GM23338 (cell line): Measurements from ENCODE around the gene SPANXN2. TPM values are rescaled to one million over a fixed set of nuclear protein-coding genes. Genes with fewer than 3 reads are reported as not detected.

ENCODE experiments used
- polyA plus RNA-seq: library from polyadenylated mRNA; unstranded; fragments of >200 nt; fragmentation: Nextera tagmentation; extraction: Ambion mirVana; gene quantifications from 2 replicates; pipeline ENCODE4 v1.2.1, GENCODE V29; 2016
- total RNA-seq: library from RNA; depleted of rRNA; stranded (reverse); fragments of >200 nt; shearing (Covaris generic); gene quantifications from 2 replicates; pipeline ENCODE4 v1.2.3, GENCODE V29; 2014; rRNA removed

The SPANXN2 gene
- total and polyA plus RNA-seq, 2 experiments from 2014 or later, result not detected

Other genes starting within 250 kb of the SPANXN2 start
- gene SPANXN3, start 203.3 kb downstream of the SPANXN2 start, total RNA-seq, result not detected in 2 replicates
- gene SPANXN3, start 203.3 kb downstream of the SPANXN2 start, polyA plus RNA-seq, result not detected in 2 replicates
- gene SLITRK4, start 84.7 kb downstream of the SPANXN2 start, total RNA-seq, result 4.0 and 6.0 TPM in 2 replicates
- gene SLITRK4, start 84.7 kb downstream of the SPANXN2 start, polyA plus RNA-seq, result 1.5 and 2.9 TPM in 2 replicates
- gene UBE2NL, start 163.3 kb upstream of the SPANXN2 start, total RNA-seq, result not detected in 2 replicates
- gene UBE2NL, start 163.3 kb upstream of the SPANXN2 start, polyA plus RNA-seq, result not detected in 2 replicates